ENCODE measurements around the gene SMARCC2. TPM values are rescaled to one million over a fixed set of nuclear protein-coding genes. Genes with fewer than 3 reads are reported as not detected.
"Not testable (repeated sequence)": the region's sequence is repeated elsewhere in the genome, so short reads cannot be mapped to it uniquely, and the experiment has no call there.

The SMARCC2 gene
- polyA plus RNA-seq, 3 donors: 21.4 to 53.8 (median 48.7) TPM

DNA sequence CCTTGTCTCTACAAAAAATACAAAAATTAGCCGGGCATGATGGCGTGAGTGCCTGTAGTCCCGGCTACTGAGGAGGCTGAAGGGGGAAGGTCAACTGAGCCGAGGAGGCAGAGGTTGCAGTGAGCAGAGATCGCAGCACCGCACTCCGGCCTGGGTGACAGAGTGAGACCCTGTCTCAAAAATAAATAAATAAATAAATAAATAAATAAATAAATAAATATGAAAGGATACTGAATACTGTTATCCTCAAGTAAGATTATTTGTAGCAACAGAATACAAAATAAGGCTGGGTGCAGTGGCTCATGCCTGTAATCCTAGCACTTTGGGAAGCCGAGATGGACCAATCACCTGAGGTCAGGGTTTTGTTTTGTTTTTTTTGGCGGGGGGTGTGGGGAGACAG, 30.6 kb upstream of the SMARCC2 start:
- H3K27ac ChIP-seq (ENCODE audit: low read depth, low read length): no peak overlapping the region
- 85 to 93% (median 91%) methylated on average over 9 of the region's 9 CpGs for WGBS, 3 donors

DNA sequence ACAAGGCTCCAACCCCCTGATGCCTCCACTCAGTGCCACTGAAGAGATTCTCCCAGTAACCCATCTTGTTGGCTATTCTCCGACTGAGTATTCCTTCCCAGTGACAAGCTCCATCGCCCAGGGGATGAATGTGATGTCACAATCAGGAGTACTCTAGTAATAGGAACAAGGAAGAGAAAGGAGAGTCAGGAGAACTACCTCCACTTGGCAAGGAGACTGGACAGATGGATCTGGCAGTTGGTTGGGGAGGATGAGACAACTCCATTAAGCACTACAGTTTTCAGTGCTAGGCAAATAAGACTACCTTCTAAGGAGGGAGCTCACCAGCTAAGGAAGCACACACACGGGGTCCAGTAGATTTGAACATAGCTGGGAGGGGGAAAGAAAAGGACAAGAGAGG, 27.2 kb upstream of the SMARCC2 start:
- H3K27ac ChIP-seq (ENCODE audit: low read depth, low read length): no peak overlapping the region
- WGBS, 3 donors: 77 to 81% (median 80%) methylated on average over 3 of the region's 3 CpGs

DNA sequence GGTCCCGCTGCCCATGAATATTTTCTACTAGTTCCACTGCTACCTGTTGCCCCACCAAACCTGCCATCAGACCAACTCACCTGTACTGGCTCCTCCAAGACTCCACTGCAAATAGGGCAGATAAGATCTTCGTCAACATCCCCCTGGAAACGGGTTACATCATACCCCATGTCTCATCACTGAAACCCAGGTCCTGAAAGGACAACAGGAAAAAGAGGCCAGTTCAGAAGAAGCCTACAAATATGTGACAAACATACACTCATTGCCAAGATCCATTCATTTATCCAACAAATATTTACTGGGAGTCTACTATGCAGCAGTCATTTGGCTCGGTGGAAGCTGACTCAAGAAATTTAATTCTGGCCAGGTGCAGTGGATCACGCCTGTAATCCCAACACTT, 24.6 kb upstream of the SMARCC2 start:
- no peak overlapping the region for H3K27ac ChIP-seq (ENCODE audit: low read depth, low read length)
- 68 to 87% (median 87%) methylated on average over 5 of the region's 5 CpGs for WGBS, 3 donors

DNA sequence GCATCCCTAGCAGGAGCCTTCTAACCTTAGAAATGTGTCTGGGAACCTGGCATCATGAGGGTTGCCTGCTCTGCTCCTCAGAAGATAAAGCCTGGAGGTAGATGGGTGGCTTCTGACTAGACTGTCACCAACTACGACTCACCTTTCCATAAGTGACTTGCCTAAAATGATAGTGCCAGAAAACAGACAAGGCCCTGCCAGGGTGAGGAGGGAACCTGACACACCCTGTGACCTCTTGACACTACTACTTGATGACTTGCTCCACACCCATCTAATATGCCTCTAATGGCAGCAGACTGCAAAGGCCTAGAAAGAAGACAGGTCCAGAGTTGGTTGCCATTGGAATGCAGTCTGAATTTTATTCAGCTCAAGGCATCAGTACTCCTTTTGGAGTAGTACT, 23.1 kb upstream of the SMARCC2 start:
- WGBS, 3 donors: 85 to 90% (median 89%) methylated on average over 1 of the region's 1 CpG
- H3K27ac ChIP-seq (ENCODE audit: low read depth, low read length): no peak overlapping the region

DNA sequence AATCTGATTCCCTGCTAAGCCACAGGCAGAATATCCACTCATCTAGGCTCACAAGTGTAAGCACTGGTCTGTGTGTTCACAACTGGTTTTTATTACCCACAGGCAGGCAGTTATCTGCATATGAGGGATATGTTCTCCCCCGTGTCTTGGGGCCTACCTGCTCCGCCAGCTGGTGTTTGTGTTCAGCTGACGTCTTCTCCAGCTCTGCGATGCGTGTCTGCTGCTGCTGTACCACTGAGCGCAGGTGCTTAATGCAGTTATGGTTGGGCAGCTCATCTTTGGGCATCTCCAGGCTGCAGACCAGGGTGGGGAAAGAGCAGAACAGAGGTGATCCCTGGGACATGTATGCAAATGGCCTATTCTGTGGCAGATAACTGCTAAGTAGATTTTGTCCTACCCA, 18.7 kb upstream of the SMARCC2 start:
- 87 to 91% (median 89%) methylated on average over 6 of the region's 6 CpGs for WGBS, 3 donors
- no peak overlapping the region for H3K27ac ChIP-seq (ENCODE audit: low read depth, low read length)

DNA sequence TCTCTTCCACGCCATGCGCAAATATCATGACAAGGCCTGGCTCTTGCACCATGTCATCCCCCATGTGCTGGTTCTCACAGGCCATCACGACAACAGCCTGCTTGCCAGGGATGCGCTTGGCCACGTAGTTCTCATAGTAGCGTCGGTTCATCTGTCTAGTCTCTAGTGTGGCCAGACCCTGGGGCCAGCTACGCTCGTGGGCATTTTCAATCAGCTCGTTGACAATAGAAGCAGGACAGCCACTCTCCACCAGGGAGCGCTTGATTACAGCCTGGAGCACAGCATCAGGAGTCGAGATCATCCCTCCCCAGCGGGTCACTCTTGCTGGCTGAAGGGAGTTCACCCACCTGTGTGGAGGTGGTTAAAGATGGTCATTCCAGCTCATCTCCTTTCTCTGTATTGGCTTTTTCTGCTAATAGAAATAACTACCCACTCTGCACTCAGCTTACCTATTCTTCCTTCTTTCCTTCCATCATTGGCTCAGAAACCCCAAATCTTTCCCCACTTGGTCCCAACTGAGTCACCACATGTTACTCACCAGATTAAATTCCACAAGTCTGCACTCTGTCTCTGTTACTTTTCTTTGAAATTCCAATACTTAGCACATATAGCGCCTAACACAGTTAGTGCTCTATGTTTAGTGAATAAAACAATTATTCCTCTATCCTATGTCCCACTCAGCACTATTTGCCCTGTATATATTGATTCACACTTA, 17.3 kb upstream of the SMARCC2 start:
- H3K27ac ChIP-seq (ENCODE audit: low read depth, low read length): no peak overlapping the region
- WGBS, 3 donors: 51 to 67% (median 61%) methylated on average over 14 of the region's 14 CpGs

DNA sequence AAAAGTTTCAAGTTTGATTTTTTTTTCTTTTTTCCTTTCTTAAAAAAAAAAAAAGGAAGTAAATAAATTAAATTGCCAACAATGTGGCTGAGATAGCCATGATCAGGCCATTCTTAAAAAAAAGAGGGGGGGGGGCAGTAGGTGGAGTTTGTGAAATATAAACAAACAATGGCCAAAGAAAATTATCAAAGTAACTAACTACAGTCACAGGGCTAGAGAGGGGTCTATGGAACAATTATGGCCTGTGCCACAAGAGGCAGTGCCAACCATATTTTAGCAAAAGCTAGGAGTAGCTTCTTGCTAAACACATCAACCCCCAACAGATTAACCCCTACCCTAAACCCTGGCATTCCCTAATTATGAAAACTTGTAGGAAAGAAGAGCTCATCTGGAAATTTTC, 16.2 kb upstream of the SMARCC2 start:
- H3K27ac ChIP-seq (ENCODE audit: low read depth, low read length): no peak overlapping the region

DNA sequence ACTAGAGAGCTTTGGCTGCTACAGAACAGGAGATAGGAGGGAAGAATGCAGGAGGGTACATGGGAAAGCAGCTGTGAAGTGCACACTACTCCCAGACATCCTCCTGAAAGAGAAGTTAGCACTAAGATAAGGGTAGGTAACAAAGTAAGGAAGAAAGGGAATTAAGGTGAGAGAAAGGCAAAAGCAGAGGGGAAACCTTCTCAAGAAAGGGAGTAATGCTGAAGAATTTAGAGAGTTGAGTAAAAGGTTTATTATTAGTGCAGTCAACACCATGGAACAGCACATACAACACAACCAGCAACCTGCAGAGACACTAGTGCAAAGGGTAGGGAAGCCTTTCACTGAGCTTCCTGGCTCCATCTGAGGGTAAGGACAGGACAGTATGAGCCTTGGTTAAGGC, 15.0 kb upstream of the SMARCC2 start:
- no peak overlapping the region for H3K27ac ChIP-seq (ENCODE audit: low read depth, low read length)

DNA sequence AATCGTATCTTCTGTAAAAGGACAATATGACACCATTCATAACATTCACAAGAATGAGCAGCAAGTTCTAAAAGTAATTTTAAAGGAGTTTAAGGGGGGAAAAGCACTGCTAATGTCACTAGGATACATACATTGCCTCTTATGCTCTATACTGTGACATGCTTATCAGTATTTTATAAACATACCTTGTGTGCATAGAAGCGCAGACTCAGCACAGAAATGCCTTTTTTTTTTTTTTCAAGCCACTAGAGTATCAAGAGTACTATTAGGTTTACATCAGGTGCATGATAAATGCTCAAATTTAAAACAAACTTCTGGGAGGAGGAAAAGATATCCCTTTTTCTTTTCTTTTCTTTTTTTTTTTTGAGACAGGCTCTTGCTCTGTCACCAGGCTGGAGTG, 13.6 kb upstream of the SMARCC2 start:
- WGBS, 3 donors: 58 to 70% (median 65%) methylated on average over 2 of the region's 2 CpGs
- no peak overlapping the region for H3K27ac ChIP-seq (ENCODE audit: low read depth, low read length)

DNA sequence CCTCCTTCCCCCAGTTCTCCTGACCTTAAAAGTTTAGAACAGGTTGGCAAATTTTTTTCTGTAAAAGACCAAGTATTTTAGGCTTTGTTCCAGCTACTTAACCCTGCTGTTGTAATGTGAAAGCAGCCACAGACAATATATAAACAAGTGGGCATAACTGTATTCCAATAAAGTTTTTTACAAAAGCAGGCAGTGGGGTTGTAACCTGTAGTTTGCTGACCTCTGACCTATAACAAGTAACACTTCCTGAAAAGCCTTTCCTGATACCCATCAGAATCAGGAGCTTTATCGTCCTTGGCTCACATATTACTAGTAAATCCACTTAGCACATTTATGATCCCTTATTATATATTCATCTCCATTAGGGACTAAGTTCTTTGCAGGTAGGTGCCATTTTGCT, 13.1 kb upstream of the SMARCC2 start:
- WGBS, 3 donors: 40 to 65% (median 53%) methylated on average over 1 of the region's 1 CpG
- no peak overlapping the region for H3K27ac ChIP-seq (ENCODE audit: low read depth, low read length)

DNA sequence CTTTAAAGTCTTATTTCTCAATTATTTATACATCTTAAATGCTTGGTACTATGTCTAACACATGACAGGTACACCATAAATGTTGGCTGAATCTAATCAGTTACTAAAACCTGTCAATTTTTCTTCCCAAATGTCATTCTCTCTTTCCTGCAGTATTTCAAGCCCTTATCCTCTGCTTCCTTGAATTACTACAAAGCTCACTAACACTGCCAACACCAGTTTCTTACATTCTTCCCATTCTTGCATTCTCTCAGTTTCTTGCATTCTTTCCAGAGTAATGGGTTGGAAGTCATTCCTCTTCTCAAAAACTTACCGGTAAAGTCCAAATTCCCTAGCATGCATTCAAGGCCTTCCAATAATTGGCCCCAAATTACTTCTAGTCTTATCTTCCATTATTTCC, 9.6 kb upstream of the SMARCC2 start:
- 77 to 81% (median 78%) methylated on average over 1 of the region's 1 CpG for WGBS, 3 donors

DNA sequence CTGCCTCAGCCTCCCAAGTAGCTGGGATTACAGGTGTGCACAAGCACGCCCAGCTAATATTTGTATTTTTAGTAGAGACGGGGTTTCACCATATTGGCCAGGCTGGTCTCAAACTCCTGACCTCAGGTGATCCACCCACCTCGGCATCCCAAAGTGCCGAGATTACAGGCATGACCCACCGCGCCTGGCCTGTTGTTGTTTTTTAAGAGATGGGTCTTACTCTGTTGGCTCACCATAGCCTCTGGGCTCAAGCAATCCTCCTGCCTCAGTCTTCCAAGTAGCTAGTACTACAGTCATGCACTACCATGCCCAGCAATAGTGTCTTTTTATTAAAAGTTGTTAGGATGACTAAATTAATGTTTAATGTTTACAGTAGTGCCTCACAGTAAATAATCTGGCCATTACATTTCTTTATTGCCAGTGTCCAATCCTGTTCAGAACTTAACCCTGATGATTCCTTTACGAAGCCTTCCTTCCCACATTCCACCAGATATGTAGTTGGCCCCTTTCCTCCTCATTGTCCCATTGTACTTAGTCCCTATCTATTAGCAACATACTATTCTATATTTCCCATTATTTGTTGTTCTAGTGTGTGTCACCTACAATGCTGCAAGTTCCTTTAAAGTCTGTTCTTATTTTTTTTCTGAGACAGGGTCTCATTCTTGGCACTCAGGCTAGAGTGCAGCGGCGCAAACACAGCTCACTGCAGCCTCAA, 8.8 kb upstream of the SMARCC2 start:
- WGBS, 3 donors: 85 to 92% (median 91%) methylated on average over 9 of the region's 9 CpGs

More for the DNA sequence above, 9.6 kb upstream of the SMARCC2 start:
- H3K27ac ChIP-seq (ENCODE audit: low read depth, low read length): no peak overlapping the region

DNA sequence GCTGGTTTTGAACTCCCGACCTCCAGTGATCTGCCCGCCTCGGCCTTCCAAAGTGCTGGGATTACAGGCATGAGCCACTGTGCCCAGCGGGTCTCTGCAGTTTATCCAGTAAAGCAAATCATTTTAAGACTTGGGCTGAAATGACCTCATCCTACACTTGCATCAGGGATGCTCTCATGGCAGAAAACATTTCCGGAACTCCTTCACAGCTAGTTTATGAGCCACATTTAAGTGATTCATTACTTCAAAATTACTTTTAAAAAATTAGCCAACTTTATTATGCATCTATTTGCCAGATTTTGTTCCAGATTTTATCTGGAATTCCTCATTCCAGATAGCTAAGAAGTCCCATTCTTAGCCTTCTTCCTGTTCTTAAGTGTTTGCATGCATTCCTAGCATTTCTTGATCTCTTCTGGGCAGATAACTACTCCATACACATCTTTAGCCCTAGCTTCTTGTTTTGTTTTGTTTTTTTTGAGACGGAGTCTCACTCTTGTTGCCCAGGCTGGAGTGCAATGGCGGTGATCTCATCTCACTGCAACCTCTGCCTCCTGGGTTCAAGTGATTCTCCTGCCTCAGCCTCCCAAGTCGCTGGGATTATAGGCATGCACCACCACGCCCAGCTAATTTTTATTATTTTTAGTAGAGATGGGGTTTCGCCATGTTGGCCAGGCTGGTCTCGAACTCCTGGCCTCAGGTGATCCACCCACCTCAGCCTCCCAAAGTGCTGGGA, 7.7 kb upstream of the SMARCC2 start:
- 60 to 81% (median 68%) methylated on average over 11 of the region's 11 CpGs for WGBS, 3 donors
- not testable (repeated sequence) for H3K27ac ChIP-seq (ENCODE audit: low read depth, low read length)

More for the DNA sequence above, 8.8 kb upstream of the SMARCC2 start:
- H3K27ac ChIP-seq (ENCODE audit: low read depth, low read length): no peak overlapping the region

DNA sequence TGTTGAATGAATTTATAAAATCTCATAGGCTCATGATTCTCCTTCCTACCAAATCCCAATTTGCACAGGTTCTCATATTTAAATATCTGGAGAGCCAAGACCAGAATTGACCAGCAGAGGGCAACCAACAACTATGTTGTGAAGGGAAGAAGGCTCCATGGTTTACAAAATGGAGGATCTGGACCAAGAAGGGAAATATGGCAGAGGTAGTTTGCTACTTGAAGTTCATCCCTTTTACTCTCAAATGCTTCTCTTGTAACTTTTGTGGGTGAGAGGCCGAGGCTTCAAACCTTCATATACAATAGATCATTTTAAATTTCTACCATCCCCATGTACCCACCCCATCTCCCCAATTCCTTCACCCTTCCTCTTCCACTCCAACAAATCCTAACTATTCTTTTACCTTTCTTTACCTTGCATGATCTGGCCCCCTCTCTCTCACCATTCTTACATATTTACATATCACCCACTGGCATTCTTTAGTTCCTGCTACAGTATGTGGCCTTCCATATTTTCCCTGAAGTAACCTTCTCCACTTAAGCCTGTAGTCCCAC, 3.8 kb upstream of the SMARCC2 start:
- no peak overlapping the region for H3K27ac ChIP-seq (ENCODE audit: low read depth, low read length)
- WGBS, 3 donors: 43 to 48% (median 43%) methylated on average over 1 of the region's 1 CpG

DNA sequence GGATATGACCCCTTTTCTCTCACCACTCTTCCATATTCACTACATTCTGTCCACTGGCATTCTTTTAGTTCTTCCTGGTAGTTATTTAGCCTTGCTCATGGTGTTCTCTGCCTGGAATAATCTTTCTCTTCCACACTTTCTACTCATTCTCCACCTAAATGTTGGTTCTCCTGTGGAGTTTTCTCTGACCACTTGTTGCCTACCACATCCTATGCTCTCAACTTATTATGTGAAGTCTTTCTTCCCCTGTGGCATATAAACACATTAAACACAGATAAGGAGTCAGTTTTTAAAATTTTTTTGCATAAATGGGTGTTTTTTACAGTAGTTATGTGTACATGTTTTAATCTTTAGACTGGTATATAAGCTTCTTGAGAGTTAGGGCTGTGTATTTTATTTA, 3.3 kb upstream of the SMARCC2 start:
- H3K27ac ChIP-seq (ENCODE audit: low read depth, low read length): no peak overlapping the region

DNA sequence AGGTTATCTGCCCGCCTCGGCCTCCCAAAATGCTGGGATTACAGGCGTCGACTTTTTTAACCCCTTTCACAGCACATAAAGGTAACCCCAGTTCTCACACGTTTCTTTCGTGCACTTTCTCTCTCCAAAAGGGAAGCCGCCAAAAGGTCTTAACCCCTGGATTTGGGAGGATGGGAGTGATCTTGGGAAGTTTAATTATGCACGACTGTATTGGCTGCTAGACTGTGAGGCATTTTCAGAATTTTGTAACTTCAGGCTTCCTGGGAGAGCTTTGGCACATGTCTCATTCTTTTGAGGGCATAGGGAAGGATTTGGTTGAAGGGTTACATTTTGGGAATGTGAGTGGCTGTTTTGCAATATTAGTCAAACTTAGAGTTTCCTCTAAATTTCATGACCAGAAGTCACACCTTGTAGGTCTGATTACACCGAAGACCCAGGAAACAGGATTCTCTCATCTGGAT, 1.4 kb upstream of the SMARCC2 start:
- 19 to 22% (median 20%) methylated on average over 9 of the region's 9 CpGs for WGBS, 3 donors
- no peak overlapping the region for H3K27ac ChIP-seq (ENCODE audit: low read depth, low read length)

DNA sequence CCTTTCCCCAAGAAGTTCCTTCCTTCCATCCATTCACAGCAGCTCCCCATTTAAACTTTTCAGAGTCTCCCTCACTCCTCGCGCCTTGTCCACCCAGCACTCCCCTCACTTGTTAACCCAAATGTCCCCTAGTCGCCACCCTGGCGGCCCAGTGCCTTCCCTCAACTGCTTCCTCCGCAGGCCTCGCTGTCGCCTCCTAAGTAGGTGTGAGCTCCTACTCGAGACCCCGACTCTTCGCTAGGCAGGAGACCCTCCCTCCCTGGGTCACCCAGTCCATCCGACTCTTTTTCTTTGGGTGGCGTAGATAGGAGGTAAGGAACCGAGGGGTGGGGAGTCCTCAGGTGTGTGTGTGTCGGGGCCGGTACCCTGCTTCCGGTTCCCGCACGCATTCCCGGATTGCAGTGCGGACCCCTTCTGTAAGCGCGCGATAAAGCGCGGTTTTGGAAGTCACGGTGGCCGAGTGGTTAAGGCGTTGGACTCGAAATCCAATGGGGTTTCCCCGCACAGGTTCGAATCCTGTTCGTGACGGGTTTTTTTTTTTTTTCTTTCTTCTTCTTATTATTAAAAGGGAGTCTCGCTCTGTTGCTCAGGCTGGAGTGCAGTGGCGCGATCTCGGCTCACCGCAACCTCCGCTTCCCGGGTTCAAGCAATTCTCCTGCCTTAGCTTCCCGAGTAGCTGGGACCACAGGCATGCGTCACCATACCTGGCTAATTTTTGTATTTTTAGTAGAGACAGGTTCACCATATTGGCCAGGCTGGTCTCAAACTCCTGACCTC, 823 bp upstream of the SMARCC2 start:
- WGBS, 3 donors: 1% methylated on average over 42 of the region's 42 CpGs

DNA sequence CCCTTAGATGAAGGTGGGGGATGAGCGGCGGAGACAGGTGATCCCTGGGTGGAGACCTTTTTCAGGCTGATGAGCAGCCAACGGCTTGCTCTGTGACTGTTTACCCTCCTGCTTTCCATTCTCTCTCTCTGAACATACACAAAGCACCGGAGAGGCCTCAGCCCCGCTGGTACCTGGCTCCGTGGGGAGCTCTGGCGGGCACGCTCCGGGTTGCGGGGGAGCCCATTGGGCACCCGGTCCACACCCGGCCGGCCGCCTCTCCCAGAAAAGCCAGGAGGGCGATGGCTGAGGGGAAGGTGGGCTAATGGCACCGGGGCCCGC, 545 bp downstream of the SMARCC2 start:
- WGBS, 3 donors: 1 to 2% (median 1%) methylated on average over 9 to 17 of the region's 17 CpGs
- no peak overlapping the region for H3K27ac ChIP-seq (ENCODE audit: low read depth, low read length)

More for the DNA sequence above, 823 bp upstream of the SMARCC2 start:
- peak overlapping the region; percentile 21 for H3K27ac ChIP-seq (ENCODE audit: low read depth, low read length)

Data from adipose tissue (tissue), 3 donors.